Psoas muscle (tissue), 8 donors: Measurements from ENCODE around the gene RPL10A. TPM values are rescaled to one million over a fixed set of nuclear protein-coding genes. Genes with fewer than 3 reads are reported as not detected.

ENCODE experiments used
- ATAC-seq, 4 donors: fragments of 200-7000 bp; cut with Tn5 transposase; one replicate each; pipeline ENCODE4 v1.9.1; 2020; ENCODE audit warnings: moderate library complexity in 3 of 4, mild to moderate bottlenecking in 2 of 4
- DNase-seq, 2 donors: peaks; one replicate each; pipeline ENCODE4 v3.0.0-alpha.2; 2020
- H3K27ac ChIP-seq: fragments of 200-600 bp; one replicate; pipeline ENCODE4 v1.8.0; 2022
- H3K27me3 ChIP-seq, 3 donors: fragments of 200-600 bp in 1 of 3; one replicate each; pipeline versions ENCODE4 v1.6.1 to v1.8.0; 2013 to 2022; ENCODE audit warnings: low read length in 2 of 3, mild to moderate bottlenecking in 2 of 3, moderate library complexity in 1 of 3; ENCODE audit not compliant: insufficient read depth in 3 of 3
- H3K36me3 ChIP-seq, 2 donors: fragments of 200-600 bp in 1 of 2; one replicate each; pipeline versions ENCODE4 v1.6.1 to v1.8.0; 2013 to 2022; ENCODE audit warnings: low read depth in 1 of 2, mild to moderate bottlenecking in 1 of 2, moderate library complexity in 1 of 2; ENCODE audit not compliant: insufficient read depth in 1 of 2
- H3K4me1 ChIP-seq: fragments of 200-600 bp; one replicate; pipeline ENCODE4 v1.8.0; 2022
- H3K4me3 ChIP-seq: fragments of 200-600 bp; one replicate; pipeline ENCODE4 v1.8.0; 2022; ENCODE audit warnings: mild to moderate bottlenecking
- H3K9me3 ChIP-seq: fragments of 200-600 bp; one replicate; pipeline ENCODE4 v1.8.0; 2022
- WGBS, 3 donors: extraction: QIAGEN DNeasy Blood & Tissue Kit; methylation state at CpG; one replicate each; pipeline versions ENCODE4 v1.1.6 to v1.1.7; 2013; 5-methylcytosine and 5-hydroxymethylcytosine counted together
- intact Hi-C, 2 donors: fragments of 100-400 bp; cut with DNase I; formaldehyde crosslinking; loops; one replicate each; pipeline versions ENCODE4 v1.11.0 to v1.14.2; 2022
- polyA plus RNA-seq, 3 donors: library from polyadenylated mRNA; stranded (reverse); fragments of 200-250 nt; gene quantifications; one replicate each; pipeline ENCODE4 v1.2.3, GENCODE V29; 2013
- total RNA-seq, 4 donors: library from RNA; stranded (reverse); fragmentation: NEBNext Ultra II Directional in 2 of 4; extraction: Animal tissue kit (Norgen Biotek cat#: 25700) in 2 of 4; gene quantifications; one replicate each; pipeline versions ENCODE4 v1.2.1 to v1.2.4, GENCODE V29; 2021 to 2023
- TF ChIP-seq, protein P1 (sequence below): fragments of 200-600 bp; IDR thresholded peaks from one replicate; pipeline ENCODE4 v1.8.0; 2022; ENCODE audit warnings: antibody characterized with exemption
- donor health status: healthy with polysubstance abuse.
- donor health status: DM: no; HTN: no; CAD: no; lungs with moderate emphysema.
- donor health status: Bipolar disorder and iron deficiency.
- donor health status: healthy.
- donor health status: DM: yes; HTN: yes; CAD: no.
- donor health status: DM: no; HTN: no; CAD: no.
- donor health status: DM: no; HTN: no; CAD: no.
- donor health status: DM: yes; HTN: yes; CAD: no.

Gene RPL10A
- total and polyA plus RNA-seq, 7 donors: 668 to 1,629 (median 832) TPM

DNA sequence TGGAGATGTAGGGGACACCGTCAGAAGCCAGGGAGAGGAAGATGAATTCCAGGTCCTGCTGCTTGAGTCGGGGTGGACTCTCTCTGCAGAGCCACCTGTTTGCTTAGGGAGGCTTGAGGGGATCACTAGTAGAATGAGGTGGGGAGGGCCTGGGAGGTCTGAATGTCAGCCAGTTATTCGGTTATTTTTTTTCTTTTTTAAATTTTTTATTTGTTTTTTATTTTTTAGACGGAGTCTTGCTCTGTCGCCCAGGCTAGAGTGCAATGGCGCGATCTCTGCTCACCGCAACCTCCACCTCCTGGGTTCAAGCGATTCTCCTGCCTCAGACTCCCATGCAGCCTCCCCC is 20.3 kb downstream of the RPL10A start:
- H3K4me3 ChIP-seq: no peak overlapping the region
- H3K36me3 ChIP-seq: peaks cover 0 to 21% of the 10 kb centered on the region in 2 donors
- intact Hi-C loops: no loop called here
- 78 to 84% (median 81%) methylated on average over 9 of the region's 9 CpGs for WGBS, 3 donors
- H3K9me3 ChIP-seq: no peaks in the 10 kb centered on the region
- H3K27ac ChIP-seq: peak overlapping the region; percentile 74
- peaks cover 43% of the 10 kb centered on the region for H3K4me1 ChIP-seq
- no peaks in the 10 kb centered on the region for H3K27me3 ChIP-seq
- TF ChIP-seq, protein P1, sequence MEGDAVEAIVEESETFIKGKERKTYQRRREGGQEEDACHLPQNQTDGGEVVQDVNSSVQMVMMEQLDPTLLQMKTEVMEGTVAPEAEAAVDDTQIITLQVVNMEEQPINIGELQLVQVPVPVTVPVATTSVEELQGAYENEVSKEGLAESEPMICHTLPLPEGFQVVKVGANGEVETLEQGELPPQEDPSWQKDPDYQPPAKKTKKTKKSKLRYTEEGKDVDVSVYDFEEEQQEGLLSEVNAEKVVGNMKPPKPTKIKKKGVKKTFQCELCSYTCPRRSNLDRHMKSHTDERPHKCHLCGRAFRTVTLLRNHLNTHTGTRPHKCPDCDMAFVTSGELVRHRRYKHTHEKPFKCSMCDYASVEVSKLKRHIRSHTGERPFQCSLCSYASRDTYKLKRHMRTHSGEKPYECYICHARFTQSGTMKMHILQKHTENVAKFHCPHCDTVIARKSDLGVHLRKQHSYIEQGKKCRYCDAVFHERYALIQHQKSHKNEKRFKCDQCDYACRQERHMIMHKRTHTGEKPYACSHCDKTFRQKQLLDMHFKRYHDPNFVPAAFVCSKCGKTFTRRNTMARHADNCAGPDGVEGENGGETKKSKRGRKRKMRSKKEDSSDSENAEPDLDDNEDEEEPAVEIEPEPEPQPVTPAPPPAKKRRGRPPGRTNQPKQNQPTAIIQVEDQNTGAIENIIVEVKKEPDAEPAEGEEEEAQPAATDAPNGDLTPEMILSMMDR: no peak
- DNase-seq (no peak), ATAC-seq (no peak)

DNA sequence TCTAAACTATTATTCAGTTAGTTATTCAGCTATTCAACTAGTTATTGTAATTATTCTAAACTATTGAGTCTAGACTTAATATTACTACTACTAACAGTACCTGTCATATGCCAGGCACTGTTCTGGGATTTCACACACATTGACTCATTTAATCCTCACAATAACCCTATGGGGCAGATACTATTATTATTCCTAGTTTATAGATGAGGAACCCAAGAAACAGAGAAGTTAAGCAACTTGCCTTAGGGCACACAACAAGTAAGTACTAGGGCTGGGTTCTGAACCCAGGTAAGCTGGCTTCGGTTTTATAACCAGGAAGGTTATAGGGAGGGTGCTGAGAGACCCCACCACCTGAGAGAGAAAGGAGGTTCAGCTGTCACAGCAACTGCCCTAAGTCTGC is 20.9 kb downstream of the RPL10A start:
- ATAC-seq: no peak

DNA sequence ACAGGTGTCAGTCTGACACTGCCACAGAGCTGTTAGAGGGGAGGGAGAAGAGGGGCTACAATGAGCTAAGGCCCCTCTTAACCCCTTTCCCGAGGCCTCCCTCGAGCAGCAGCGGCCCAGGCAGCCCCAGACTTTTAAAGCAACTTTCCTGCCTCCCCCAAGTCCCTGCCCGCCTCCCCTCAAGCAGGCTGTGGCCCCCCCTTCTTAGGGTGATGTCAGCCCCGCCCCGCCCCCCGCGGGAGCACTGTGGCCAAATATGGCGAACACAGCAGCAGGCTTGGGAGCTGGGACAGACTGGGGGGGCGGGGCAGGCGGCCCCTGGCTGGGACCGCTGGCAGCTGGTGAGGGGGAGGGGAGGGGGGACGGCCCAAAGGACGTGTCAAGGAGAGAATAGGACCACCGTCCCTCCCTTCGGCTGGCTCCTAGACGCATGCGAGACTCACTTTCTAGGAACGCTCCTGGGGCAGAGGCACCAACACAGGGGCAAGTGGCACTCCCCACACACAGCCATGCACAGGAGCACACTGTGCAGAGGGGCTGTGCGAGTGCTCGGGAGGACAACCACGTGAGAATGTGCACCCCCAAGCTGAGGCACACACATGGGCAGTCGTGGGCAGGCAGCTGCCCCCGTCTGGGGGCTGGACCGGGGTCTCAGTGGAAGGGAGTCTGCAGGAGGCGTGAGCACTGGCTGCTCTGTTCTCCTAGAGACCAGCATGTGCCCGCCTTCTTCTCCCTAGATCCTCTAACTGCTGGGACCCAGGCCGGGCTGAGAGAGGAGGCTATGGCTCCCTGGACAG is 22.0 kb downstream of the RPL10A start:
- Histone ChIP-seq H3K27me3 (no peaks in the 10 kb centered on the region), H3K27ac (peak overlapping the region; percentile 74), H3K4me1 (peaks cover 57% of the 10 kb centered on the region), H3K9me3 (no peaks in the 10 kb centered on the region), H3K36me3 (peaks cover 0 to 6% of the 10 kb centered on the region in 2 donors), H3K4me3 (peak overlapping the region; percentile 49)
- TF ChIP-seq, protein P1: no peak
- intact Hi-C loops: no loop called here
- ATAC-seq: peak; percentile 75 to 88 (median 80)
- DNase-seq: peak; percentile 79 to 88
- WGBS, 3 donors: 9 to 12% (median 10%) methylated on average over 23 to 28 of the region's 28 CpGs

More for the DNA sequence above, 20.9 kb downstream of the RPL10A start:
- Histone ChIP-seq H3K27ac (peak overlapping the region; percentile 74), H3K4me1 (peaks cover 48% of the 10 kb centered on the region), H3K9me3 (no peaks in the 10 kb centered on the region), H3K36me3 (peaks cover 0 to 16% of the 10 kb centered on the region in 2 donors), H3K27me3 (no peaks in the 10 kb centered on the region), H3K4me3 (no peak overlapping the region)
- intact Hi-C loops: no loop called here
- TF ChIP-seq, protein P1: no peak
- no peak for DNase-seq
- WGBS, 3 donors: 95% methylated on average over 1 of the region's 1 CpG

DNA sequence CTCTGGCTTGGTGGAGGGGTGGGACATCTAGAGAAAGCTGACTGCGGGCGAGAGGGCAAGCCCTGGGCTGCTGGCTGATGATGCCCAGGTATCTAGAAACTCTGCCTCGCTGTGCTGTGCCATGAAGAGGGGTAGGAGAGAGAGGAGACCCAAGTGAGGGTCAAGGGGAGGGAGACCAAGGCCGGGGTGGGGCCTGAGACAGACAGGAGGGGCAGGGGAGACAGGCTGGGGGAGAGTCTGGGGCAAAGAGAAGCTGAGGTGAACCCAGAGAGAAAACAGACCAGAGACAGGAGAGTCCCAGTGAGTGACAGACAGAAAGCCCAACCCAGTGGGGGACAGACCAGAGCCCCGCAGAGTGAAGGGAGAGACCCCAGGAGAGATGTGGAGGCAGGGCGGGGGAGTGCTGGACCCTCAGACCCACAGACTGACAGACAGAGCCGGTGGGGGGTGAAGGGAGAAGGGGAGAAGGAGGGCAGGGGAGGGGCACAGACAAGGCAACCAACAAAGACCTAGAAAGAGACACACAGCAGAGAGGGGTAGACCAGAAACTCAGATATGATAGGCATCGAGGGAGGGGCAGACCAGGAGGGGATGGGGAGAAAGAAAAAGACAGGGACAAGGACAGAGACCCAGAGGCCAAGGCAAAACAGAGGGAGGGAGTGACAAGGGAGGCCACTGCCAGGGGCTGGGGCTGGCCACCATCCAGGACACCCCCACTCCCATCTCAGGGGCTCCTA is 22.8 kb downstream of the RPL10A start:
- peaks cover 0 to 4% of the 10 kb centered on the region in 2 donors for H3K36me3 ChIP-seq
- peak in 2 of 4 donors; percentile 1 to 7 for ATAC-seq
- H3K9me3 ChIP-seq: no peaks in the 10 kb centered on the region
- peak overlapping the region; percentile 74 for H3K27ac ChIP-seq
- DNase-seq: no peak
- no peaks in the 10 kb centered on the region for H3K27me3 ChIP-seq
- TF ChIP-seq, protein P1: no peak
- H3K4me3 ChIP-seq: peak overlapping the region; percentile 49
- WGBS, 3 donors: 53 to 62% (median 55%) methylated on average over 6 to 8 of the region's 8 CpGs
- intact Hi-C loops: no loop called here
- peaks cover 63% of the 10 kb centered on the region for H3K4me1 ChIP-seq
